Brain microvascular endothelial cell (primary cell): ENCODE results near the gene CDC42BPA.

Source experiments
- DNase-seq: peaks from one replicate; pipeline ENCODE4 v3.0.0-alpha.2; 2020
- H3K27ac ChIP-seq: fragments of 250-450 bp; sonication (Bioruptor Pico); 2 replicates; pipeline ENCODE4 v1.5.1; 2020; ENCODE audit warnings: mild to moderate bottlenecking, moderate library complexity
- H3K27me3 ChIP-seq: fragments of 250-450 bp; sonication (Bioruptor Pico); replicated peaks from 2 replicates; pipeline ENCODE4 v1.5.1; 2020; ENCODE audit warnings: mild to moderate bottlenecking
- H3K36me3 ChIP-seq: fragments of 250-450 bp; sonication (Bioruptor Pico); replicated peaks from 2 replicates; pipeline ENCODE4 v1.5.1; 2020; ENCODE audit warnings: mild to moderate bottlenecking
- H3K4me3 ChIP-seq: 2 replicates; pipeline ENCODE4 v1.5.1; 2011; ENCODE audit warnings: low read depth, mild to moderate bottlenecking, control low read depth, low read length, moderate library complexity
- CTCF ChIP-seq: IDR thresholded peaks from 2 replicates; pipeline ENCODE4 v1.5.1; 2011; ENCODE audit warnings: low read depth, mild to moderate bottlenecking, moderate library complexity, low read length, control low read depth, inconsistent platforms; ENCODE audit errors: missing control alignments
- in situ Hi-C: cut with HindIII; loops from 2 replicates; pipeline ENCODE4 v1.10.0; 2017; ENCODE audit warnings: low sequenced_read_pairs, low pct_ligation_motif_present

CDC42BPA gene

GRCh38 chr1:227362039-227362438 lies 43.7 kb upstream of the CDC42BPA start:
- H3K4me3 ChIP-seq, result no peak overlapping the region
- no peaks in the 10 kb centered on the region for H3K36me3 ChIP-seq
- no peak for TF ChIP-seq CTCF
- no peak overlapping the region for H3K27ac ChIP-seq
- H3K27me3 ChIP-seq, result no peaks in the 10 kb centered on the region
- peak; percentile 4 for DNase-seq
- in situ Hi-C loops, result no loop called here

- Histone ChIP-seq H3K4me3 (no peak overlapping the region), H3K27me3 (no peaks in the 10 kb centered on the region), H3K36me3 (no peaks in the 10 kb centered on the region), H3K27ac (peak overlapping the region; percentile 27)
- no peak for TF ChIP-seq CTCF
- in situ Hi-C loops, result no loop called here
- DNase-seq, result no peak
Observed at GRCh38 chr1:227357927-227358302, 39.6 kb upstream of the CDC42BPA start.

- no peak for TF ChIP-seq CTCF
- in situ Hi-C loops, result no loop called here
- peak overlapping the region; percentile 75 for H3K27ac ChIP-seq
- H3K27me3 ChIP-seq, result no peaks in the 10 kb centered on the region
- peak overlapping the region; percentile 5 for H3K4me3 ChIP-seq
- peak; percentile 83 for DNase-seq
- H3K36me3 ChIP-seq, result no peaks in the 10 kb centered on the region
Observed at GRCh38 chr1:227357171-227357926, 39.1 kb upstream of the CDC42BPA start.

- Histone ChIP-seq H3K36me3 (no peaks in the 10 kb centered on the region), H3K4me3 (no peak overlapping the region), H3K27ac (peak overlapping the region; percentile 75), H3K27me3 (no peaks in the 10 kb centered on the region)
- in situ Hi-C loops, result no loop called here
- peak; percentile 3 for DNase-seq
- no peak for TF ChIP-seq CTCF
Observed at GRCh38 chr1:227356620-227357146, 38.4 kb upstream of the CDC42BPA start.

GRCh38 chr1:227355542-227356245 lies 37.4 kb upstream of the CDC42BPA start:
- no peak overlapping the region for H3K4me3 ChIP-seq
- DNase-seq, result no peak
- no peak overlapping the region for H3K27ac ChIP-seq
- no peak for TF ChIP-seq CTCF
- no peaks in the 10 kb centered on the region for H3K36me3 ChIP-seq
- in situ Hi-C loops, result no loop called here
- H3K27me3 ChIP-seq, result no peaks in the 10 kb centered on the region
